ENCODE measurements around the gene IFT20.
"Not testable (repeated sequence)": the region's sequence is repeated elsewhere in the genome, so short reads cannot be mapped to it uniquely, and the experiment has no call there.

The IFT20 gene

DNA sequence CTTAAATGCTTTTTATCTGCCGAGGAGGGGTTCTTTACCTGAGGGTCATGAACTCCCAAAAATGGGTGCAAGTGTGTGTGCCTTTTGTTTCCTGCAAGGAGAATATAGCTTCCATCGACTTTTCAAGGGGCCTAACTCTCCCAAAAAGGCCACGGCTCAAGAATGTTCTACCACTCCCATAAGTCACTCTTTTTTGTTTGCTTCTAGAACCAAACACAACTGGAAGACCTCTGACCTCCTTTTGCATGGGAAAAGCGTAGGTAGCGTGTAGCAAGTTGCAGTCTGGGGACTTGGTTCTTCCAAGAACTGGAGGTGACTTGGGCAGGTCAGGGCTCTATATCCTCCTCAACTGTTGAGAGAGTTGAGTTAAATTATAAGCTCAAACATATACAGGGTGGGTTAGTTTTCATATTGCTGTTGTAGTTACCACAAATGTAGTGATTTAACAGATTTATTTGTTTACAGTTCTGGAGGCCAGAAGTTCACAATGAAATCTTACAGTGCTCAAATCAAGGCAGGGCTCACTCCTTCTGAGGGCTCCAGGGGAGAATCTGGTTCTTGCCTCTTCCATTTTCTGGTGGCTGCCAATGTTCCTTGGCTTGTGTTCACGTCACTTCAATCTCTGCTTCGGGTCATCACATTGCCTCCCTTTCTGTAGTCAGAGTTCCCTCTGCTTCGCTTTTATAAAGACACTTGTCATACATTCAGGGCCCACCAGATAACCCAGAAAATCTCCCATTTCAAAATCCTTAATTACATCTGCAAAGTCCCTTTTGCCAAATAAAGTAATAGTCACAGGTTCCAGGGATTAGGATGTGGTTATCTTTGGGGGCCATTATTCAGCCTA is 14.8 kb downstream of the IFT20 start:
- no peak for TF ChIP-seq ZNF274 (IDR thresholded peaks at IDR 0.05; ENCODE audit: low read depth, low read length)
- H3K4me3 ChIP-seq (ENCODE audit: low read length), result peak overlapping the region; percentile 77

DNA sequence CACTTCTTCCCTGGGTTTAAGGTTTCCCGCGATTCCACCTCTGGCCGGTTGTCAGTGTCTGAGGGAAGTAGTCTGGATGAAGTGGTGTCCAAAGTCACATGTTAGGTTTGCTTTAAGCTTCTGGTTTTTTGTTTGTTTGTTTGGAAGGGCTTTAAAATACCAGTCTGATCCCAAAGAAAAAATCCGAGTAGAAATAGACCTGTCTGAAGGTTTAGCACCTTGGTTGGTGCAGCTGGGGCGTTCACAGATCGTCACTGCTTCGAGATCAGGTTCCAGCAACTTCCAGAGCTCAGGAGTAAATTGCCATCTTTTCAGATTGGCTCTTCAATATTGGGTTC is 15.7 kb downstream of the IFT20 start:
- H3K4me3 ChIP-seq (ENCODE audit: low read length), result peak overlapping the region; percentile 77
- TF ChIP-seq ZNF274 (IDR thresholded peaks at IDR 0.05; ENCODE audit: low read depth, low read length), result no peak

DNA sequence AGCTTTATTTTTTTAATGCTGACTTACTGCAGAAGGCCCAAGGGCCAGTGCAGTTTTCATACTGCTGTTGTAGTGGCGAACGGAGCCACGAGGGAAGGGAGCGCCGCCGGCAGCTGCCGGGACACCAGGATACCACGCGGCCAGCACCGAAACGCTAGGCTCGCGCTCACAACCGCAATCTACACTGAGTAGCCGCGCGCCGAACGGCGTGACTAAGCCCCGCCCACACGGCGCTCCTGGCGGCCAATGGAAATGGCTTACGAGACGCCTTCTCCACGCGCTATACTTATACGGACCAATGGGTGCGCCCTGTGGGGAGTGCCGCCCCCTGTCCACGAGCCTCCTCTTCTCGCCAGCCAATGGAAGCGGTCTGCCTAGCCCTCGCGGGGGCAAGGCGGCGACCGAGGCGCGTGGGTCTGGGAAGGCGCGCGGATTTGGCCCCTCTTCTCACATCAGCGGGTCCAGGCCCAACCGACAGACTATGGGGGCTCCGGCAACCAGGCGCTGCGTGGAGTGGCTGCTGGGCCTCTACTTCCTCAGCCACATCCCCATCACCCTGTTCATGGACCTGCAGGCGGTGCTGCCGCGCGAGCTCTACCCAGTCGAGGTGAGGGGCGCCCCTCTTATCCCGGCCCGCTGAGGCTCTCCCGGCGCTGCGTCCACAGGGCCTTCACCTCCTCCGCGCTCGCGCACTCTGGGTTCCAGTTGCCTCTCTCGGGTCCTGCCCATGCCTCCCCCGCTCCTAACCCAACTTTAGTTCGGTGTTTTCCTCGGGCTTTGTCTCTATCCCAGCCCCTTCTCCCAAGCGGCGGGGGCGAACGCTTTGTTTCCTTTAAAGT is 16.3 kb downstream of the IFT20 start, which contains the start of gene TMEM97:
Gene TMEM97 (plus strand): TSS at position 442 of the 839 bp plus-strand sequence. CDS start 40 bp downstream, at position 482.
- TF ChIP-seq ZNF274 (IDR thresholded peaks at IDR 0.05; ENCODE audit: low read depth, low read length), result no peak
- peak within 1 kb of the TSS; percentile 77 for H3K4me3 ChIP-seq (ENCODE audit: low read length)

DNA sequence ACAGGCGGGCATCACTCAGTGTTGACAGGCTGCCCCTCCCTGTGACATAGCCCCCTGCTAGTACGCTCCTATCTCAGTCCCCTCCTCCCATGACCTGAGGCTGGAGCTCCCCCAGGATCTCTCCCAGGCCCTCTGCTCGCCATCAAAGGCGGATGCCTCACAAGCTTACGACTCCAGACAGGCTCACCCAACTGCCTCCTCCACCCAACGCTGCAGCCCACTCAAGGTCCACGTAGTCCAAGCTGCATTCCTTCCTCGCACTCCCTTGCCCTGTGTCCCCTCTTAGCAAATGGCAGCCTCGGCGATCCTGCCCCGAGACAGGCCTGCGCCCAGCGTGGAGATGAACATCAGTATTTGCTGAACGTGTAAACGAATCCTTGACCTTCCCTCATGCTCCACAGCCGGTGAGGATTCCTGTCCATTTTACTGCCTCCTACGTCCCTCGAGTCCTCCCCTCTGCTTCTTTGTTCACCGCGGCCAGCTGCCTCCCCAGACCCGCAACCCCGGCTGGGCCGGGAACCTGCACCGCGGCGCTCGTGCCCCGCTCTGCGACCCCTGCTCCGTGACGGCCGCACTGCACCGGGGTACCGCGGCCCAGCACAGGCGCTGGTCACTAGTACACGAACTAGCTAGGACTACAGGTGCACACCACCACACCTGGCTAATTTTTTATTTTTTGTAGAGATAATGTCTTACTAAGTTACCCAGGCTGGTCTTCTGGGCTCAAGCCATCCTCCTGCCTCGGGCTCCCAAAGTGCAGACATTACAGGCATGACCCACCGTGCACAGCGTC is 17.1 kb downstream of the IFT20 start:
- peak overlapping the region; percentile 77; the same call in 1 of the 2 replicates for H3K4me3 ChIP-seq (ENCODE audit: low read length)
- TF ChIP-seq ZNF274 (IDR thresholded peaks at IDR 0.05; ENCODE audit: low read depth, low read length), result no peak

DNA sequence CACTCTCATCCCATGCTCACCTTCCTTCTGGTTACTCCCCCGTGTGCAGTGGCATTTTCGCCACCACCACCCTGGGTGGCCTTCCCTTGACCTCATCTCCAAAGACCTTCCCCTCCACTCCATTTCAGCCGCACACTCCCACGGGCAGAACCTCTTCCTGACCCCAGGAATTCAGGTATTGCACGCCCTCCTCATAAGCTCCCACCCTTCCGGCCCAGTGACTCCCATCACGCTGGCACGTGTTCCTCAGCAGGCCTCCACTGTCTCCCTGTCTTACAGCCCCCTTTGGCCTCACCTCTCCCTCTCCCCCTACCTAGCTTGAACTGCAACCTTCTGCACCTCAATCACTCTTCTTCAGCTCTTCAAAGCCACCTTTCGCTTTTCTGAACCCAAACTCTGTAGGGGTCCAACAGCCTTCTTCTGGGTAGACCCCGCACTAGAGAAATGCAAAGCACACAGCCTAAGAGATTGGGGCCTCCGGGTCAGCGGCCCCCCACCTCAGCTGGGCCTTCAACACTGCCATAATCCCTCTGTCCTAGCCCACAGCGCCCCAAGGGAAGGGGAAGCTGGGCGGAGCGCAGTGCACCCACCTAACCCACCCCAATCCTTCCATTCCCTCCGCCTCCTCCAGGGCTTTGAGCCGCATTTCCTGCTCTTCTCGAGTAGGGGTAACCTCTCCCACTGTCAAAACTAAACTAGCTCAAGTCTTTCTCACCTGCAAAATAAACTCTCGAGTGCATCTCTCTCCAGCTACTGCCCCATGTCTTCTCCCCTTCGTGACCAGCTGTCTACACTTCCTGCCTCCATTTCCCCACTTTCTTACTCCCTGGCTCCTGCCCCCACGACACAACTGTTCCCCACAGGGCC is 17.9 kb downstream of the IFT20 start:
- no peak overlapping the region for H3K4me3 ChIP-seq (ENCODE audit: low read length)

GRCh38 chr17:28315846-28316705 is 19.2 kb downstream of the IFT20 start:
- no peak overlapping the region for H3K4me3 ChIP-seq (ENCODE audit: low read length)
- no peak for TF ChIP-seq ZNF274 (IDR thresholded peaks at IDR 0.05; ENCODE audit: low read depth, low read length)

More for the DNA sequence above, 17.9 kb downstream of the IFT20 start:
- no peak for TF ChIP-seq ZNF274 (IDR thresholded peaks at IDR 0.05; ENCODE audit: low read depth, low read length)

DNA sequence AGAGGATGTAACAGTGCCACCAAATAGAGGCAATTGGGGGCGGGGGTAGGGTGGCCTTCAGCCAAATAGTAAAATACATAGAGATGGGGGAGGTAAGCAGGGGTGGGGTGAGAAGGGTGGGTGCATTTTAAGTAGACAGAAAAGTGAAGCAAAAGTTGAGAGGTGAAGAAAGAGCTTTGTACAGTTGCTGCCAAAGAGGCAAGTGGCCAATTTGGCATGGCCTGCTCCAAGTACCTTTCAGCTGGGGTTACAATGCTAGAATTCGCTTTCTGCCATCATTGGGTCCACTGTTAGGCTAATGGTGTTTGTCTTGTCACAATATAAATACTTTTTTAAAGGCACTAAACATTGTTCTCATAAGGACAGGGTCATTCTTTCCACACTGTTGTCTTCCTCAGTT is 21.4 kb downstream of the IFT20 start:
- no peak overlapping the region for H3K4me3 ChIP-seq (ENCODE audit: low read length)
- no peak for TF ChIP-seq ZNF274 (IDR thresholded peaks at IDR 0.05; ENCODE audit: low read depth, low read length)

- TF ChIP-seq ZNF274 (IDR thresholded peaks at IDR 0.05; ENCODE audit: low read depth, low read length), result no peak
- H3K4me3 ChIP-seq (ENCODE audit: low read length), result no peak overlapping the region
These were observed 28.3 kb downstream of the IFT20 start for GRCh38 chr17:28306954-28307401.

DNA sequence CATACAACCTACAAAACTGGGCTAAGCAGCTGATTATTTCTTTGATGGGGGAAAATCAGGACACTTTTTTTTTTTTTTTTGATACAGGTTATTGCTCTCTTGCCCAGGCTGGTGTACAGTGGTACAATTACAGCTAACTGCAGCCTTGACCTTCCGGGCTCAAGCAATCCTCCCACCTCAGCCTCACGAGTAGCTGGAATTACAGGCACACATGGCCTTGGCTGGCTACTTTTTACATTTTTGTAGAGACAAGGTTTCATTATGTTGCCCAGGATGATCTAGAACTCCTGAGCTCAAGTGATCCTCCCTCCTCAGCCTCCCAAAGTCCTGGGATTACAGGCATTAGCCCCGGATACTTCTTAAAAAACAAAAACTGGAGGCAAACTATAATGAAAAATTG is 36.8 kb downstream of the IFT20 start:
- no peak for TF ChIP-seq ZNF274 (IDR thresholded peaks at IDR 0.05; ENCODE audit: low read depth, low read length)
- no peak overlapping the region for H3K4me3 ChIP-seq (ENCODE audit: low read length)

- no peak overlapping the region for H3K4me3 ChIP-seq (ENCODE audit: low read length)
- no peak for TF ChIP-seq ZNF274 (IDR thresholded peaks at IDR 0.05; ENCODE audit: low read depth, low read length)
These were observed 39.3 kb downstream of the IFT20 start for GRCh38 chr17:28295677-28296578.

DNA sequence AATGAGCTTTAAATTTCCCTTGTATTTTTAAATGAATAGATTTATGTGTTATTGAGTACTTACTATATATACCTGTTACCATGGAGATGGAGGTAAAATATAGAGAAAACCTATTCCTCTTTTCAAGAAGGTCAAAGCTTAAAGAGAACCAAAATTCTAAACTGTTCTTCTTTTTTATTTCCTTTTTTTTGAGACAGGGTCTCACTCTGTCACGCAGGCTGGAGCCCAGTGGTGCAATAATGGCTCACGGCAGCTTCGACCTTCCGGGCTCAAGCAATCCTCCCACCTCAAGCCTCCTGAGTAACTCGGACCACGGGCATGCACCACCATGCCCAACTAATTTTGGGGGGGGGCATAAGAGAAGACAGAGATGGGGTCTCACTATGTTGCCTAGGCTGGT is 41.3 kb downstream of the IFT20 start:
- no peak overlapping the region for H3K4me3 ChIP-seq (ENCODE audit: low read length)
- no peak for TF ChIP-seq ZNF274 (IDR thresholded peaks at IDR 0.05; ENCODE audit: low read depth, low read length)

- H3K4me3 ChIP-seq (ENCODE audit: low read length), result not testable (repeated sequence)
These were observed 42.4 kb downstream of the IFT20 start for GRCh38 chr17:28292878-28293277.

All from GM08714 (cell line).